HEK293T (cell line): ENCODE measurements around the gene LRP1B.

ENCODE experiments used
- CTCF ChIA-PET: fragments of 350-600 bp; formaldehyde crosslinking; extraction: SDS; loops from one replicate; lab custom pipeline; 2021; ENCODE audit warnings: antibody characterized with exemption, inconsistent platforms; lab: Yijun Ruan, JAX
- POLR2A ChIA-PET: fragments of 350-600 bp; formaldehyde crosslinking; extraction: SDS; loops from one replicate; lab custom pipeline; 2020; ENCODE audit warnings: antibody characterized with exemption, inconsistent platforms; lab: Yijun Ruan, JAX
- DNase-seq: peaks from one replicate; pipeline ENCODE4 v3.0.0; 2012; ENCODE audit warnings: mixed read lengths; ENCODE audit errors: extremely low spot score
- ARNT ChIP-seq: fragments of 450-650 bp; IDR thresholded peaks from 2 replicates; pipeline ENCODE4 v1.6.1; 2017; ENCODE audit warnings: mild to moderate bottlenecking
- BHLHE40 ChIP-seq: fragments of 450-650 bp; IDR thresholded peaks from 2 replicates; pipeline ENCODE4 v1.6.1; 2016; ENCODE audit warnings: mild to moderate bottlenecking, moderate library complexity, borderline replicate concordance
- CTBP1 ChIP-seq: fragments of 450-650 bp; IDR thresholded peaks from 2 replicates; pipeline ENCODE4 v1.6.1; 2016; ENCODE audit warnings: borderline replicate concordance
- ELF4 ChIP-seq: fragments of 450-650 bp; IDR thresholded peaks from 2 replicates; pipeline ENCODE4 v1.6.1; 2017; ENCODE audit warnings: antibody characterized with exemption
- FOXA1 ChIP-seq: fragments of 450-650 bp; IDR thresholded peaks from 2 replicates; pipeline ENCODE4 v1.6.1; 2016; ENCODE audit warnings: mild to moderate bottlenecking
- FOXK2 ChIP-seq: fragments of 450-650 bp; IDR thresholded peaks from 2 replicates; pipeline ENCODE4 v1.6.1; 2016; ENCODE audit warnings: mild to moderate bottlenecking
- FOXM1 ChIP-seq: fragments of 450-650 bp; IDR thresholded peaks from 2 replicates; pipeline ENCODE4 v1.6.1; 2017; ENCODE audit warnings: mild to moderate bottlenecking, borderline replicate concordance
- HDGF ChIP-seq: fragments of 450-650 bp; IDR thresholded peaks from 2 replicates; pipeline ENCODE4 v1.6.1; 2017; ENCODE audit warnings: antibody characterized with exemption, borderline replicate concordance
- L3MBTL2 ChIP-seq: fragments of 450-650 bp; conservative IDR thresholded peaks from 2 replicates; pipeline ENCODE4 v1.6.1; 2016; ENCODE audit warnings: mild to moderate bottlenecking
- LEF1 ChIP-seq: fragments of 450-650 bp; IDR thresholded peaks from 2 replicates; pipeline ENCODE4 v1.6.1; 2017; ENCODE audit warnings: mild to moderate bottlenecking, borderline replicate concordance
- NFRKB ChIP-seq: fragments of 450-650 bp; IDR thresholded peaks from 2 replicates; pipeline ENCODE4 v1.6.1; 2016; ENCODE audit warnings: mild to moderate bottlenecking, moderate library complexity
- SP1 ChIP-seq: fragments of 450-650 bp; IDR thresholded peaks from 2 replicates; pipeline ENCODE4 v1.6.1; 2017
- SUZ12 ChIP-seq: fragments of 450-650 bp; IDR thresholded peaks from 2 replicates; pipeline ENCODE4 v1.6.1; 2016; ENCODE audit warnings: mild to moderate bottlenecking
- TARDBP ChIP-seq: fragments of 450-650 bp; IDR thresholded peaks from 2 replicates; pipeline ENCODE4 v1.6.1; 2016
- ZNF384 ChIP-seq: fragments of 450-650 bp; IDR thresholded peaks from 2 replicates; pipeline ENCODE4 v1.6.1; 2016
- TF ChIP-seq, protein P1 (sequence below): fragments of 450-650 bp; IDR thresholded peaks from 2 replicates; pipeline ENCODE4 v1.6.1; 2016

The LRP1B gene

DNA sequence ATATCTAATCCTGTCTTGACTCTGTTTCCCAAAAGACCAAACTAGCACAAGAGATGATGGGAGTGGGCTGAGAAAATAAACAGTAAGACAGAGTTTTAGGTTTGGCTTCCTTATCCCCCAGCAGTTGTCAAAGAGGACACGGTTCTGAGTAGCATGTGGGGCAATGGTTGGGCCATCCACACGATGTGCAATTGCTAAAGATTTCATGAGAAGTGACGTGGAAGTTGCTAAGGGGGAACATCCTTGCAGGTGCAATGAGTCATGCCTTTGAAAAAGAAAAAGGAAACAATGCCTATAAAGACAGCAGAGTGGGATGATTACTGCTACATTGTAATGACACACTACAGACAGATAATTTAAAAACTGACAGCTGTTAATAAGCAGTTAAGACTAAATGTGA is 1395.8 kb downstream of the LRP1B start:
- POLR2A ChIA-PET, result no interaction called here
- no peak for DNase-seq
- CTCF ChIA-PET, result no interaction called here
- TF ChIP-seq CTBP1 (no peak), ZNF384 (no peak), TARDBP (no peak), BHLHE40 (no peak), NFRKB (no peak), ELF4 (no peak)
- TF ChIP-seq, protein P1, sequence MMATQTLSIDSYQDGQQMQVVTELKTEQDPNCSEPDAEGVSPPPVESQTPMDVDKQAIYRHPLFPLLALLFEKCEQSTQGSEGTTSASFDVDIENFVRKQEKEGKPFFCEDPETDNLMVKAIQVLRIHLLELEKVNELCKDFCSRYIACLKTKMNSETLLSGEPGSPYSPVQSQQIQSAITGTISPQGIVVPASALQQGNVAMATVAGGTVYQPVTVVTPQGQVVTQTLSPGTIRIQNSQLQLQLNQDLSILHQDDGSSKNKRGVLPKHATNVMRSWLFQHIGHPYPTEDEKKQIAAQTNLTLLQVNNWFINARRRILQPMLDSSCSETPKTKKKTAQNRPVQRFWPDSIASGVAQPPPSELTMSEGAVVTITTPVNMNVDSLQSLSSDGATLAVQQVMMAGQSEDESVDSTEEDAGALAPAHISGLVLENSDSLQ, result no peak

DNA sequence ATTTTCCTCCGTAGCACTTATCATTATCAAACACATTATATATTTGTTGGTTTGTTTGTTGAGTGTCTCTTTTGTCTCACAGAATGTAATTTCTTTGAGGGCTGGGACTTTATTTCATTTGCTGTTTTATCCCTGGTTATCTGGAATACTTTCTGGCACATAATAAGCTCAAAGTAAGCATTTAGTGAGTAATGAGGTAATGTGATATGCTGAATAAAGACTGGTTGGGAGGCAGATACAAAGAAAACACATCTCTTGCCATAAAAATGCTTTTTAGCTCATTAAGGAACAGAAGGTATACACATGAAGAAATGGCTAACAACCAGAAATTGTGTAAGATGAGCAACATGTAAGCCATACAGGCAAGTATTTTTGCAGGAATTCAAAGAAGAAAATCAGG is 1411.8 kb downstream of the LRP1B start:
- no peak for TF ChIP-seq SUZ12
- TF ChIP-seq, protein P1, result no peak
- no peak for TF ChIP-seq NFRKB
- TF ChIP-seq LEF1, result no peak
- TF ChIP-seq FOXK2, result no peak
- TF ChIP-seq SP1, result no peak
- no peak for TF ChIP-seq ELF4
- TF ChIP-seq FOXM1, result no peak
- no peak for TF ChIP-seq BHLHE40
- no peak for TF ChIP-seq FOXA1
- TF ChIP-seq ARNT, result no peak
- TF ChIP-seq TARDBP, result no peak
- no peak for TF ChIP-seq CTBP1
- TF ChIP-seq ZNF384, result no peak
- TF ChIP-seq L3MBTL2, result no peak
- no peak for TF ChIP-seq HDGF
- ChIA-PET CTCF (no interaction called here), POLR2A (no interaction called here)
- peak; percentile 9 for DNase-seq

DNA sequence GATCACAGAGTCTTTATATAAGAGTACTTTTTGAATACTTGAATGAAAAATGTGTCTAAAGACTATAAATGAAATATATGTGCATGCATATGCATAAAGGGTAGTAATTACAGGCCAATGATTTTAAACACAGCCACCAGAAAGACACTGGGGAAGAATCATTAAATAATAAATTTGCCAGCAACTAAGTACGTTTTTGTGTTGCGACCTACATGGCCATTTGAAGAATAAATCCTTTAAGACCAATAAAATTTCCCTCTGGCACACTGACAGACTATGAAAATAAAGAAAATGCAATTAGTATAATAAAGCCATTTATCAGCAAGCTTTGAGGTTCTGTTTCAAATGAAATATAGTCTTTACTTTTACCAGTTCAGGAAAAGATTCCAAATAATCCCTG is 1413.3 kb downstream of the LRP1B start:
- DNase-seq, result no peak
- ChIA-PET POLR2A (no interaction called here), CTCF (no interaction called here)
- TF ChIP-seq SUZ12 (no peak), CTBP1 (no peak), ARNT (no peak), FOXA1 (no peak)
- TF ChIP-seq, protein P1, result peak; percentile 68

DNA sequence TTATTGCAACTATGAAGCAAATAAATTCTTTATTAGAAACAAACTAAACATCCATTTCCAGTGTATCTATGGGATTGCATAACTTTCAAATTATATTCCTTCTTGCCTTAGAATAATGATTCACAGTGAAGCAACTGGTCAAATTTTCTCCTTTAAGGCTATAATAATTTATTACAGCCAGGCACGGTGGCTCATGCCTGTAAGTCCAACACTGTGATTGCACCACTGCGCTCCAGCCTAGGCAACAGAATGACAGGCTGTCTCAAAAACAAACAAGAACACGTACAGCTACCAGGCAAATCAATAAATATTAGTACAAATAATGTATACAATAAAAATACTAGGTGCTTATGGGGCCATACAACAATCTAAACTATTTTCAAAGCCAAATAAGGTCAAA is 1416.2 kb downstream of the LRP1B start:
- DNase-seq, result no peak
- ChIA-PET POLR2A (no interaction called here), CTCF (no interaction called here)
- TF ChIP-seq FOXK2 (no peak), NFRKB (no peak), ZNF384 (no peak), FOXA1 (no peak), SP1 (no peak), HDGF (no peak), SUZ12 (no peak), ELF4 (no peak), TARDBP (no peak), LEF1 (no peak), L3MBTL2 (no peak), CTBP1 (no peak)
- TF ChIP-seq, protein P1, result no peak

- TF ChIP-seq TARDBP (no peak), FOXK2 (no peak), SUZ12 (no peak), FOXA1 (no peak), SP1 (no peak), HDGF (no peak), FOXM1 (no peak), ZNF384 (no peak), BHLHE40 (no peak), ARNT (no peak)
- TF ChIP-seq, protein P1, result no peak
- CTCF ChIA-PET, result no interaction called here
- POLR2A ChIA-PET, result no interaction called here
- DNase-seq, result no peak
Observed at GRCh38 chr2:140711867-140712266, 1418.9 kb downstream of the LRP1B start.

- no peak for TF ChIP-seq NFRKB
- no peak for TF ChIP-seq FOXA1
- ChIA-PET POLR2A (no interaction called here), CTCF (no interaction called here)
- DNase-seq, result no peak
Observed at GRCh38 chr2:140701726-140702125, 1429.1 kb downstream of the LRP1B start.

DNA sequence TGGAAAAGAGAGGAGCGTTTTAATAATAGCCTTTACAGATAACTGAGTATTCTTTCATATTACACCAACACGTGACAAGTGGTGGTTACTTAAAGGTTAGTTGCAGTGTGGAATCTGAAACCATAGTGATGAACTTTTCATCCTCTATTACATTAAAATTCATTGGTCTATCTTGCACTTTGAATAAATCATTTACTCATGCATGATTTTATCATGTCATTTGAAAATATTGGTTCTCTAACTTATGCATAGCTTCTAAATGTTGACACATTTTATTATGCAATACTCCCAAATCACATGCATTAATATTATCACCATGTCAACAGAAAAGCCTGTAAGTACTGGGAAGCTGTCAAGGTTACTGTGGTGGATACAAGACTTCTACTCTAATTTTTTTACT is 1432.2 kb downstream of the LRP1B start:
- no peak for DNase-seq
- ChIA-PET POLR2A (no interaction called here), CTCF (no interaction called here)
- no peak for TF ChIP-seq FOXK2
- TF ChIP-seq FOXA1, result no peak
- no peak for TF ChIP-seq CTBP1
- TF ChIP-seq SP1, result no peak
- TF ChIP-seq, protein P1, result no peak
- TF ChIP-seq TARDBP, result no peak
- no peak for TF ChIP-seq ZNF384
- no peak for TF ChIP-seq L3MBTL2
- TF ChIP-seq HDGF, result no peak
